GM21717 (cell line): Measurements from ENCODE around the gene CFAP97D2.
"Not testable (repeated sequence)": the region's sequence is repeated elsewhere in the genome, so short reads cannot be mapped to it uniquely, and the experiment has no call there.

Experiments
- ATAC-seq: cut with Tn5 transposase; IDR thresholded peaks from one replicate; pipeline ENCODE4 v1.9.1; 2021; ENCODE audit warnings: mild to moderate bottlenecking, moderate library complexity; ENCODE audit not compliant: unreplicated experiment

Gene CFAP97D2

GRCh38 chr13:114264313-114264712, 85.3 kb downstream of the CFAP97D2 start:
- ATAC-seq: not testable (repeated sequence)

GRCh38 chr13:114264886-114265611, 86.0 kb downstream of the CFAP97D2 start:
- ATAC-seq: no peak

GRCh38 chr13:114266241-114266640, 87.2 kb downstream of the CFAP97D2 start:
- ATAC-seq: no peak

- no peak for ATAC-seq
These were observed 89.6 kb downstream of the CFAP97D2 start for GRCh38 chr13:114268344-114269280.

- no peak for ATAC-seq
These were observed 90.3 kb downstream of the CFAP97D2 start for GRCh38 chr13:114269281-114269770.
